SKM-1 (cell line): ENCODE data around the gene TBC1D30.
"Not testable (repeated sequence)": the region's sequence is repeated elsewhere in the genome, so short reads cannot be mapped to it uniquely, and the experiment has no call there.

ENCODE experiments used
- DNase-seq: peaks from one replicate; lab custom pipeline; 2025; ENCODE audit not compliant: unreplicated experiment; lab: John Stamatoyannopoulos, UW

The TBC1D30 gene

DNA sequence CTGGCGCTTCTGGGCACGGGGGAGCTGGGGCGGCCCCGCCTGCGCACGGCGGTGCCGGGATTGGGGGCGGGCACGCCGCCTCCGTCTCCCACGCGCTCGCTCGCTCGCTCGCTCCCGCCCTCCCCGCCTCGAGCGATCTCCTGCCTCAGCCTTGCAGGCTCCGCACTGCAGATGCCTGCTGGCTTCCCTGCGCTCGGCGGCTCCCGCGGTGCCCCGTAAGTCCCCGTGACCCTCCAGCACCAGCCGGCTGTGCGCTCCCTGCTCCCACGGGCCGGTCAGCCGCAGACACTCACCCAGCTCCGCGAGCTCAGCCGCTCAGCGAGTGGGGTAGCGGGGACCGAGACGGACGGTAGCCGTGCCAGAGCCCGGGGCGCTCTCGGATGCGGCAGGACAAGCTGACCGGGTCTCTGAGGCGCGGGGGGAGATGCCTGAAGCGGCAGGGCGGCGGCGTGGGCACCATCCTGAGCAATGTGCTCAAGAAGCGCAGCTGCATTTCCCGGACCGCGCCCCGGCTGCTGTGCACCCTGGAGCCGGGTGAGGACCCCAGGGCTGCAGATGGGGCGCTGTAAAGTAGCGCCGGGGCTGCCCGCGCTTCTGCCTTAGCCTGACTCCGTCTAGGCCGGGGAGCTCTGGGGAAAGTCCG is at the start of gene TBC1D30:
Gene TBC1D30, plus strand, starts transcription at position 148 of the 643 bp plus-strand sequence. Its CDS starts 233 bp downstream, at position 381.
- peak; percentile 3 for DNase-seq

DNA sequence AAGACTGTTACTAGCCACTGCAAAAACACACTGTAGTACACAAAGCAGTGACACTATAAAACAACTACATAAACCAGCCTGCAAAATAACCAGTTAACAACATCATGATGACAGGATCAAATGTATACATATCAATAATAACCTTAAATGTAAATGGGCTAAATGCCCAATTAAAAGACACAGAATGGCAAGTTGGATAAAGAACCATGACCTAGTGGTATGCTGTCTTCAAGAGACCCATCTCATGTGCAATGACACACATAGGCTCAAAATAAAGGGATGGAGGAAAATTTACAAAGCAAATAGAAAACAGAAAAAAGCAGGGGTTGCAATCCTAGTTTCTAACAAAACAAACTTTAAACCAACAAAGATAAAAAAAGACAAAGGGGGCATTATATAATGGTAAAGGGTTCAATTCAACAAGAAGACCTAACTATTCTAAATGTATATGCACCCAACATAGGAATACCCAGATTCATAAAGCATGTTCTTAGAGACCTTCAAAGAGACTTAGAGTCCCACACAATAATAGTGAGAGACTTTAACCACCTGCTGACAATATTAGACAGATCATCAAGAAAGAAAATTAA is 49.2 kb upstream of the TBC1D30 start:
- not testable (repeated sequence) for DNase-seq

DNA sequence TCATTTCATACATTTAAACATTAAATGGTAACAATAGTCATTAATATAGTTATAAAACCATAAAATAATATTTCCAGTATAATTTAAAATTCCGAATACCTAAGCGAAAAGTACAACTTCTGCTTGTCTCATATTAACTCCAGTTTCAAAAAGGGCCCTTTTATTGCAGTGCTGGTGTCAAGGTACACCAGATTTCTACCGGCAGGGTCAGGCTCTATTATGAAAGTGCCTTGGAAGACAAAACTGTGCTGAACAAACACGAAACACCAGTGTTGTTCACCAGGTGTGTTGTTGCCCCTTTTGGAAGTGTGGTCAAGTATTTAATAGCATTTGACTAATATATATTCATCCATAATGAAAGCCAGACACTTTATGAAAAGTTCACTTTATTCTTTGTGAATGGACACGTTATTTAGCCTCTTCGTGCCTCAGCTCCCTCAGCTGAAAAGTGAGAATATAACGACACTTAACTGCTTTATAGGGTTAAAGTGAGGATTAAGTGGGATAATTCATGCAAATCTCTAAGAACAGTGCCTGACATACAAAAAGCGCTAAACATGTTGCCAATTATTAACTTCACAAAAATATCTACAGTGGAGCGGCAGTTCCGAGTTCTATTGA is 45.0 kb upstream of the TBC1D30 start:
- no peak for DNase-seq

DNA sequence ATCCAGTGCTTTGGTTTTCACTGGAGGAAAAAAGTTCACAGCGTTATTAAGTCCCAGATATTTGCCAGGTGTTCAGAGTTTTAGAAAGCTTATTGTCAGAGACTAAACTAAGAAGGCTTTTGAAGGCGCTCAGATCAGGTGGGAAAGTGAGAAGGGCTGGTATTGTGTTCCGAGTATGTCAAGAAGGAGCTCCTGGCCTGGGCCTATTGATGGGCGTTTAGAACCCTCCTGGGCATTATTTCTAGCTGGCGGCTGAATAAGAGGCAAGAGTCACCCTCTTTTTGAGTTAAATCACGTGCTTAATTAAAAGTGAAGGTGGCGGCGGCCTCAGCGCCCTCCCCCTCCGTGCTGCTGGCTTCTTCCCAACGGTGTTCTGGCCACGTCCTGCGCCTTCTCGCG is 44.3 kb upstream of the TBC1D30 start:
- no peak for DNase-seq

GRCh38 chr12:64780531-64781279 is 43.7 kb upstream of the TBC1D30 start:
- no peak for DNase-seq

DNA sequence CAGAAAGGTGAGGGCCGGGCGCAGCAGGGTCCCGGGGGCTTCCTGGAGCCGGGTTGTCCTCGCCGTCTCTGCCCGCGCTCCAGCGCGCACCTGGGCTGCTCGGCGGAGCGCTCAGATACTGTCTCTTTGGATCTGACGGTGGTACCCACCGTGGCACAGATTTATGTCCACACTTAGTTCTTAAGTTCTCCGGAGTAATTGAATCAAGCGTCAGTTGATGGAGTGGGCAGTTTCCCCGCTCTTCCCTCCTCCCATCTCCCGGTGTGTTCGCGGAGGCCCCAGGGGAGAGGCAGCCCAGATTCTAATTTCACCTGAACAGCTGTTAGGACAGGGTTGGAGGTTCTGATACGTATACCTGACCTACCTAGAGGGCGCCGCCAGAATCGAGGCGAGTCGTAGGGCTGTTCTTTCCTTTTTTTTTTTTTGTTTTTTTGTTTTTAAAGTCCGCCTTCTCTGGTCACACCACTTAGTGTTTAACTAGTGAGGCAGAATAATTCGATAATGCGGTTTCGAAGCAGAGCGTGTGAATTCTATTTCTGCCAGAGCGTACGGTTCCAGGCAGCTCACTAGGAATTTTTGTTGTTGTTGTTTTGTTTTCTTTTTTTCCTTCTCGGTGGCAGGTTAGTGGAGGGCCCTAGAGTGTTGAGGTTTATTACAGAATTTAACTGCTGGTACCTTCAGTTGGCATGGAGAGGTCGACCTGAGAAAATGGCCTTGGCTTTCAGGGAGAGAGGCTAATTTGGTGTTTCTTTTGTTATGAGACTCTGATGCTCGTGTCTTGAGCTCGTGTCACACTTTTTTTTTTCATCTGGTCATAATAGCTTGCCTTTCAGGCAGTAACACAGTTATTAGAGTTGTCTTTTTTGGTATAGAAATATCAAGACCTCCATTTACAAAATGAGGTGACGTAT is 42.9 kb upstream of the TBC1D30 start:
- no peak for DNase-seq

- DNase-seq, result no peak
Measured at GRCh38 chr12:64782191-64782876, 42.1 kb upstream of the TBC1D30 start.

DNA sequence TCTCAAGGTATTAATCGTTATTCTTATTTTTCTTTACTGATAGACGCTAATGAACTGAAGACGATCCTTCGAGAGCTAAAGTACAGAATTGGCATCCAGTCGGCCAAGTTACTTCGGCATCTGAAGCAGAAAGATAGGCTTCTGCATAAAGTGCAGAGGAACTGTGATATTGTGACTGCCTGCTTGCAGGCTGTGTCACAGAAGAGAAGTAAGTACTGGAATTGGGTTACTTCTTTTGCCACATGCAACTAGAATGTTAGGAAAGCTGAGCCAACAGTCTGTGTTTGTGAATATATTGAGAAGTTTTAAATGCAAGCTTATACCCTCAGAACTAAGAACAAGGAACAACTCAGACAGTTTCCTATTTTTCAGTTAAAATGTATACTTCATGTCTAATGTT is 38.6 kb upstream of the TBC1D30 start:
- no peak for DNase-seq

DNA sequence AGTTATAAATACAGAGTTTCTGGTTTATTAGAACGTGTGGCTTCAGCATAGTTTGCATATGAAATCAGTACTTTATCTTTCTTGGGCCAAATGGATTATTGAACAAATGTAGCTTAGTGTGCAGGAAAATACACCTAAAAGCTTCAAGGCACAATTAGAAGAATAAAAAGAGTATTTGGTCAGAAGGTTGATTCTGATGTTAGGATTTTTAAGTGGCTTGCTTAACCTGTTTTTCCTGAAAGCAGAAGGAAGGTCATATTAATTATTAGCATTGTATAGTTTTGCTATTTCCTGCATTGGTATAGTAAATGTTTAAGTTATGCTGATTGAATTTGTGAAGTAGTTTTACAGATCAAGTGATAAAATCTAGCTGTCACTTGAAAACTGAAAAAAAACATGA is 34.3 kb upstream of the TBC1D30 start:
- no peak for DNase-seq

DNA sequence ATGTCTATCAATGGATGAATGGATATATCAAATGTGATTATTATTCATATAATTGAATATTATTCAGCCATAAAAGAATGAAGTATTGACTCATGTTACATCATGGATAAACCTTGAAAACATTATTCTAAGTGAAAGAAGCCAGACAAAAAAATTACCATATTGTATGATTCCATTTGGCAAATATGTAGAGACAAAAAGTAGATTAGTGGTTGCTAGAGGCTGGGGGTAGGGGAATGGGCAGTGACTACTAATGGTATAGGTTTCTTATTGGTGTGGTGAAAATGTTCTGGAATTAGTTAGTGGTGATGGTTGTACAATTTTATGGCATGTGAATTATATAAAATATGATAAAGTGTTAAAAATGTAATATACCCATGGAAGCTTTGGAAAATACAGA is 33.4 kb upstream of the TBC1D30 start:
- DNase-seq, result no peak

- no peak for DNase-seq
Measured at GRCh38 chr12:64792128-64792527, 32.3 kb upstream of the TBC1D30 start.

DNA sequence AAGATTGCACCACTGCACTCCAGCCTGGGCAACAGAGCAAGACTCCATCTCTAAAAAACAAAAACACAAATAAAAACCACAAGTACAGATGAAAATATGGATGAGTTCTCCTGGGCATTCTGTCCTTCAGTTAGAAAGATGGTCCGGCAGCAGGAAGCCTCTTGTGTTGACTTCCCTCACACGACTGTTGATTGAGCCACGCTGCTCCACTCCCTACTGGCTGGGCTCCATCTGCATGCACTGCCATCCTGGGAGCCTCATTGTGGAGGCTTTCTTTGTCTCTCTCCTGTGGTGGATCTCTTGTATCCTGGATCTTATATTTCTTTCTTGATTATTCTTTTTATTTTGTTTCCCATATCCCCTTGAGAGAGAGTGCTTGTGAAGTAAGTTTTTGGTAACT is 30.8 kb upstream of the TBC1D30 start:
- DNase-seq, result no peak

- no peak for DNase-seq
Measured at GRCh38 chr12:64794305-64794704, 30.1 kb upstream of the TBC1D30 start.

- DNase-seq, result peak; percentile 35
Measured at GRCh38 chr12:64796205-64796845, 28.1 kb upstream of the TBC1D30 start.

DNA sequence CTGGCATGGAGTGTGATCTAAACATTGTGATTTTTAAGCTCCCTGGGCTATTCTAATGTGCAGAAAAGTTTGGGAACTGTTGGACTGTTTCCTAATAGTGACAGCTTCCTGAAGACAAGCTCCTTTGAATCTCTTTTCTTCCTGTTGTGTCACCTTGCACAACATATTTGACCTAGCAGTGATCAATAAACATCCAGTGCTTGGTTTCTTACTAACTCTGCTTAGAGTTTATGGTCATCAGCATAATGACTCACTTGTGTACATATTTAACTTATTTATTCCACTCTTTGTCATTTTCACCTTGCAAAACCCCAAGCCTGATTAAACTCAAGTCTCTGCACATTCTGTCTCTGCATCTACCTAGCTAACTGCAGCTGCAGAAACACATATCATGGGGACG is 27.3 kb upstream of the TBC1D30 start:
- no peak for DNase-seq

GRCh38 chr12:64798165-64798564 is 26.3 kb upstream of the TBC1D30 start:
- no peak for DNase-seq

DNA sequence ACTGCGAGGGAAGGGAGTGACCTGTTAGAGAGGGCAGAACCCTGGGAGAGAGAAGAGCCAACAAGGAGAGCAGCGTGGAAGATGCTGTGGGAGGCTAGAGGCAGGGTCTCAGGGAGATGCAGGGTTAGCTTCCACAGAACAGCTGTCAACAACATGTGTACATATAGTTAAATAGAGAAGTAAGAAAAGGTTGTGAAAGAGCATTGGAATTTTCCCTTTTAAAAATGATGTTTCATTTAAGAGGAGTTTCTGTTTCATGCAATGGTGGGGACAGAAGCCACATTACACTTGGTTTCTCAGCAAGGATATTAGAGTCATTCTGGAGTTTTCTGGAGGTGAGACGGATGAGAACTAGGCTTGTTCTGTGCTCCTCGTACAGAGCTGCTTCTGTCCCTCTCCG is 23.8 kb upstream of the TBC1D30 start:
- DNase-seq, result no peak

GRCh38 chr12:64801381-64801780 is 23.1 kb upstream of the TBC1D30 start:
- no peak for DNase-seq

GRCh38 chr12:64802180-64802775 is 22.2 kb upstream of the TBC1D30 start:
- not testable (repeated sequence) for DNase-seq
